ENCODE measurements around the gene CEBPE.

GRCh38 chr14:23129759-23130316, 10.8 kb upstream of the CEBPE start:
- TF ChIP-seq CTCF (IDR thresholded peaks at IDR 0.05) (no peak), POLR2A (IDR thresholded peaks at IDR 0.05) (no peak), EP300 (IDR thresholded peaks at IDR 0.05) (no peak)
